ENCODE results near the gene CACNG3.
"Not testable (repeated sequence)": the region's sequence is repeated elsewhere in the genome, so short reads cannot be mapped to it uniquely, and the experiment has no call there.

The CACNG3 gene

GRCh38 chr16:24281466-24281865, 25.3 kb downstream of the CACNG3 start:
- no peak for DNase-seq

DNA sequence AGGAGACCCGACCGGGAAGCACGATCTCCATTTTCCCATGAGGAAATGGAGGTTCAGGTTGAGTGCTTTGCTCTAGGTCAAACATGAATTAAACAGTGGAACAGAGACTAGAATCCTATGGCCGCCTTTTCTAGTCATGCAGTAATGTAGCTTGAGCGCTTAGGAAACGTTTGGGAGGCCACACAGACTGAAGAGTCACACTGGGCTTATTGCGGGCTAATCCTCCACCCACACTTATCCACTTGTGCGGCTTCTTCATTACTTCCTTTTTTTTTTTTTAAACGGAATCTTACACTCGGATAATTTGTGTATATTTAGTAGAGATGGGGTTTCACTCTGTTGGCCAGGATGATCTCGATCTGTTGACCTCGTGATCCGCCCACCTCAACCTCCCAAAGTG, 26.0 kb downstream of the CACNG3 start:
- DNase-seq = no peak

- DNase-seq = no peak
These were observed 30.7 kb downstream of the CACNG3 start for GRCh38 chr16:24286741-24287405.

- DNase-seq = no peak
These were observed 32.4 kb downstream of the CACNG3 start for GRCh38 chr16:24288516-24288915.

DNA sequence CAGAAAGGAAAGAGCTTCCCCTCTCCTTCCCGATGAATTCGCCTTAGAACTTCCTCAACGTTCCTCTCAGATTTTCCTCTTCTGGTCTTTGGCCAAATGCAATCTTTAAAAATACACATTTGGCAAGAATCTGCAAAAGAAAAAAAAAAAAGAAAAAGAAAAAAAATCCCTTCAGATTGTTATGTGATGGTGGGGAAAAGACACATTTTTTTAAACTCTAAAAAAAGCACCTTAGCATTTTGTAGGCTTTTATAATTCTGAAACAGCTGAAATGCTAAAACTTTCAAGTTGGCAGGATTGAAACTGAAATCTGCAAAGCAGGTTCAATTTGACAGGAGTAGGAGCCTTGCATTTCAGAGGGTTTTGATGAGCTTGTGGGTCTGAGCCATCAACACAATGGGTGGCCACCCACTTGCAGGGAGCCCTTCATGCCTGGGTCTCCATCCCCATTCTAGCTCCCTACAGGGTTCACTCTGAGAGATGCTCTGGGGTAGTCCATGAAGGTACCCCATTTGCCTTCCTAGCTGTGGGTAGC, 33.1 kb downstream of the CACNG3 start:
- no peak for DNase-seq

- DNase-seq = no peak
These were observed 35.8 kb downstream of the CACNG3 start for GRCh38 chr16:24291932-24292331.

DNA sequence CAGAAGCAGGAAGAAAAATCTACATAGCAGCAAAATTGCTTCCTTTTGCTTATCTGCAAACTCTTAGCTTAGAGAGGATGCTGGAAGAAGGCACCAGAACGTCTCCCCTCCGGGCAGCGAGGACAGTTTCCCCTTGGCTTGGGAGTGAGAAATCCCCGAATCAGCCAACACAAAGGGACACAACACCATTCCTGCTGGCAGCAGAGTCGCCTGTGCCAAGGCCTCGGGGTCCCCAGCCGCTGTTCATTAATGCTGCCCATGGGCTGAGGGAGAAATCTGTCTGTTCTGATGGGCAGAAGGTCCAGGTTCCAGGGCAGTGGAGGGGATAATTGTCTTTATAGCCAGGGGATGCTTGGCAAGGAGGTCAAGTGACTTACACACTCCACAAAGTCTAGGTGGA, 38.0 kb downstream of the CACNG3 start:
- no peak for DNase-seq

DNA sequence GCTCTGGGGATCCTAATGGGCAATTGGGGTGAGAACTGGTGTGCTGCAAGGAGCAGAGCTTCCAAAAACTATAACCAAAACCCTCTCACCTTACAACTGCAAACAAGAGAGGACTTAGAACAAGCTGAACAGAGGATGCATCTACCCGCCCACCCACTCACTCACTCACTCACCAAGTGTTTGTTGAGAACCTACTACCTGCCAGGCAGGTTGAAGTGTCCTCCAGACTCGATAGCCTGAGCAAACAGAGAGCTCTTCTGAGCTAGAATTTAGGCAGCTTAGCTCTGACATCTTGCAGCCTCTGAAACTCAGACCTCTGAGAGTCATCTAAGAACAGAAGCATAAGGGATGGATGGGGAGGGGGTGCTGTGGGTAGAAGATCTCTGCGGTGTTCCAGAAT, 41.2 kb downstream of the CACNG3 start:
- no peak for DNase-seq

GRCh38 chr16:24298548-24299167, 42.5 kb downstream of the CACNG3 start:
- no peak for DNase-seq

DNA sequence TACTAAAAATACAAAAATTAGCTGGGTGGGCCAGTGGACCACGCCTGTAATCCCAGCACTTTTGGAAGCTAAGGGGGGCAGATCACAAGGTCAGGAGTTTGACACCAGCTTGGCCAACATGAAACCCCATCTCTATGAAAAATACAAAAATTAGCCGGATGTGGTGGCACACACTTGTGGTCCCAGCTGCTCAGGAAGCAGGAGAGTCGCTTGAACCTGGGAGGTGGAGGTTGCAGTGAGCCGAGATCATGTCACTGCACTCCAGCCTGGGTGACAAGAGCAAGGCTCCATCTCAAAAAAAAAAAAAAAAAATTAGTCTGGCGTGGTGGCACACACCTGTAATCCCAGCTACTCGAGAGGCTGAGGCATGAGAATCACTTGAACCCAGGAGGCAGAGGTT, 44.6 kb downstream of the CACNG3 start:
- not testable (repeated sequence) for DNase-seq

DNA sequence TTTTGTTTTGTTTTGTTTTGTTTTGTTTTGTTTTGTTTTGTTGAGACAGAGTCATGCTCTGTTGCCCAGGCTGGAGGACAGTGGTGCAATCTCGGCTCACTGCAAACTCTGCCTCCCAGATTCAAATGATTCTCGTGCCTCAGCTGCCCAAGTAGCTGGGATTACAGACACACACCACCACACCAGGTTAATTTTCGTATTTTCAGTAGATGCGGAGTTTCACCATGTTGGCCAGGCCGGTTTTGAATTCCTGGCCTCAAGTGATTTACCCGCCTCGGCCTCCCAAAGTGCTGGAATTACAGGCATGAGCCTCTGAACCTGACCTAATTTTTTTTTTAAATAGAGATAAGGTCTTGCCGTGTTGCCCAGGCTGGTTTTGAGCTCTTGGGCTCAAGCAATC, 46.5 kb downstream of the CACNG3 start:
- no peak for DNase-seq

DNA sequence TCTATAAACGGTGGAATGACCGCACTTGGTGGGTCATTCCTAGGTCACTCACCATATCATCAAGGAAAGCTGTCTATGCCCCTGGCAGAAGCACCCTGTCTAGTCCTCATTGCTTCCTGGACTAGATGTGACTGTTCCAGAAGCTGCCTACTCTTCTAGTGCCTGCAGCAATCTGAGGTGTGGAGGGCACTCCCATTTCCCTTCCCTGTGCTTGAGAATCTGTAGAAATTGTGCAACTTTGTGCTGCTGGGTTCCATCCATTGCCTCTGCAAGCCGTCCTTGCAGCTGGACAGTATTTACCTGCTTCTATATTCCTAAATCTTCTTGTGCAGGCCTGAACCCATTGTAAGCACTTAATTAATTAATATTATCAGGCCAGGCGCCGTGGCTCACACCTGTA, 52.1 kb downstream of the CACNG3 start:
- no peak for DNase-seq

- DNase-seq = peak; percentile 2
These were observed 53.4 kb downstream of the CACNG3 start for GRCh38 chr16:24309258-24310142.

GRCh38 chr16:24315343-24315742, 59.2 kb downstream of the CACNG3 start:
- DNase-seq = no peak

DNA sequence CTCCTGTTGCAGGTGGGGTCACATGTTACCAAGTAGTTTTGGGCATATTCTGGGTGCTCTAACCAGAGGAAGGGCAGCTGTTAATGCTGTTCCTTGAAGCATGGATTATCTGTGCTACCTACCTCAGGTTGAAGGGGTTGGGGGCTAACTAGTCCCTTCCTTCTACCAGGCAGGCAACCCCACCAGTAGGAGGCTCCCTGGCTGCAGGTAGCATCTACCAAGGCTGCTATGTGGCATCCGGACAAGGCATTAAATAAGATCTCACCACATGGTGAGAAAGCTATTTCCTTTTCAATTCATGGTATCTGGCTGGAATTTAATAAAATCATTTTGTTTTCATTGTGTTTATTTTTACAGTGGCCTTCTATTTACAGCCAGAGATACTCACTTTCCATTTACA, 62.5 kb downstream of the CACNG3 start:
- no peak for DNase-seq

DNA sequence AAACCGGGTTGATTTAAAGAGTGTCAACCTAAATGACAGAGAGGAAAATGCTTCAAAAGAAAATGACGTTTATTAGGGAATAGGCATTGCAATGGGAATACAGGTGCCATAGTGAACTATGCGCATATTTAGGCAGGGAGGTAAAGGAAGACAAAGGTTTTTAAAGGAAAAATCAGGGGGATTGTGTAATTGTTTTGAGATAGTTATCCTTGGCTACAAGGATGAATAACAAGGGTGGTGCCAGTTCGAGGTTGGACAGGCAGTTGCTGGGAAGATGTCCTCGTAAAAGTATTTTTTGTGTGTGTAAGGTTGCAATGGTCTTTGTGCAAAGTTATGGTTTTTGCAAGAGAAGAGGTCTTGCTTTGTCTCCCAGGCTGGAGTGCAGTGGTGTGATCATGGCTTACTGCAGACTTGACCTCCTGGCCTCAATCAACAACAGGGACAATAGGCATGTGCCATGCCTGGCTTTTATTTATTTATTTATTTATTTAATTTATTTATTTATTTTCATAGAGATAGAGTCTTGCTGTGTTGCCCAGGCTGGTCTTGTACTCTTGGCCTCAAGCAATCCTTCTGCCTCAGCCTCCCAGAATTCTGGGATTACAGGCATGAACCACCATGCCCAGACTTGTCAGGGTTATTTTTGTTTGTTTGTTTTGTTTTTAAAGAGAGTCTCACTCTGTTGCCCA, 63.1 kb downstream of the CACNG3 start:
- no peak for DNase-seq

- no peak for DNase-seq
These were observed 66.0 kb downstream of the CACNG3 start for GRCh38 chr16:24322106-24322505.

DNA sequence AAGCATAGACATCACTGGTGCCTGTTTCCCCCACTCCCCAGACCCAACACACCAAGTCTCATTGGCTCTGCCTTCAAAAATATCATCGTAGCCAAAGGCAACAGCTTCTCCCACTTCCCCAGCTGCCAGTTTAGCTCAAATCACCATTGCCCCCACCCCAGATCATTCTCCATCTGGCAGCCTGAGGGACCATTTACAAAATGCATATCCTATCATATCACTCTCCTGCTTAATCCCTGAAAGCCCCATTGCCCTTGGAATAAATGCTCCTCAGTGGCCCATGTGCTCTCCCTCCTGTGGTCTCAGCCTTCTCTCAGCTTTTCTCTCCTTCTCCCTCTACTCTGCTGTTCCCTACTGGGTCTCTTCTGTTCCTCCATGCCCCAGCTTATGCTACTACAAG, 68.3 kb downstream of the CACNG3 start:
- no peak for DNase-seq

DNA sequence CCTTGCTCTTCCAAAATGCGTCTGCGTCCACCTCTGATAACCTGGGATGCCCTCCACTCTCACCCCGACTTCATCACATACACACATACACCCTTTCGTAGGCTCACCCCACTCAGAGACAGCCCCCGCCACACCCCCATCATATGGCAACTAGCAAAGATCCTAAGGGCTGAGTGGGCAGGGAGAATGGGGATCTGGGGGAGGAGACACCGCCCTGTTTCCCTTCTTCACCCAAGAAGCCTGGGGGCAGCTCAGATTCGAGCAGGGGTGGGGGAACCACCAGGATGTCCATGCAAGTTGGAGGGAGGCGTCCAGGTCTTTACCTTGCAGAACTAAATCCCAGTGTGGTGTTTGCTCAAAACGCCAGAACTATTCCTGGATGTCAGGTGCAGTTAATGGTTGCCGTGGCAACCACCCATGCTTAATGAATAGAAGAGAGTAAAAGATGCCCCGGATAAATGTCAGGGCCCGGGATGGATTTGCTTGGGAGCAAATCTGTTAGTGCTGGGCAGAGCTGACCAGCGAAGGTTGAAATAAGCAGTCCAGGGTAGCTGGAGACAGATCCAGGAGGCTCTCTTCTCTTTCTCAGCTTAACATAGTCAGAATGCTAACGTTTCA, 72.8 kb downstream of the CACNG3 start:
- no peak for DNase-seq

DNA sequence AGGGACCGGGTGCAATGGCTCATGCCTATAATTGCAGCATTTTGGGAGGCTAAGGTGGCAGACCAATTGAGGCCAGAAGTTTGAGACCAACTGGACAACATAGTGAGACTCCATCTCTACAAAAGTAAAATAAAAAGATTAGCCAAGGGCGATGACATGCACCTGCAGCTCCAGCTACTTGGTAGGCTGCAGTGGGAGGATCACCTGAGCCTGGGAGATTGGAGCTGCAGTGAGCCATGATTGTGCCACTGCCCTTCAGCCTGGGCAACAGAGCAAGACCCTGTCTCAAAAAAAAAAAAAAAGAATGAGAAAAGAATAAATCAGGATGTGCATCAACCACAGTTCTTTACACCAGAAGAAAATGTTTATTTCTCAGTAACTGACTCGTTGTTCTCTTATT, 76.0 kb downstream of the CACNG3 start:
- no peak for DNase-seq

DNA sequence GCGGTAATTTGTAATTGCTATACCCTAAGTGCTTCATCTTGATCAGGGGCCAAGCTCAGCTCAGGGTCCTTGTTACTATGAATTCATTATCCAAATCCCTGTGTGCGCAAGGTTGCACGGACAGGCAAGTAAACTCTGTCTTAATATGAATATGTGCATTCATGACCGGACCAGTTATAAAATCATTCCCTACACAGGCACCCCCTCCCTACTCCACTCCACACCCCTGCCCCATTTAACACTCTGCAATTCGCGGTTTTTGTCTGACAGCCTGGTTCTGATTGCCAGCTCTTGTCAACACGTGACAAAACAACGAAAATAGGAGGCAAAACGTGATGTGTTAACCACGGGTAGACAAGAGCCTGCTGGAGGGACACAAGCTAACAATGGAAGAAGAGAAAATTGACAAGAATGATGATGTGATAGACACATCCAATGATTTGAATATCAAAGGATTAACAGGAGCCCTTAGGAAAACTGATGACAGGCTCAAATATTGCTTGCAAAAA, 76.5 kb downstream of the CACNG3 start:
- DNase-seq = no peak

DNA sequence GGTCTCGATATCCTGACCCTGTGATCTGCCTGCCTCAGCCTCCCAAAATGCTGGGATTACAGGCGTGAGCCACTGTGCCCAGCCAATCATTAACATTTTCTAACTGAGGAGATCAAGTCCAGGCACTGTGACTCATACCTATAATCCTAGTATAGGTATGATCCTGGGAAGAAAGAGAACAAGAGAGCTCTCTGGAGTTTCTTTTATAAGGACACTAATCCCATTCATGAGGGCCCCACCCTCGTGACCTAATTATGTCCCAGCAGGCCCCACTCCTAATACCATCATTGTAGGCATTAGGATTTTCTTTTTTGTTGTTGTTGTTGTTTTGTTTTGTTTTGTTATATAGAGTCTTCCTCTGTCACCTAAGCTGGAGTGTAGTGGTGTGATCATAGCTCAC, 80.4 kb downstream of the CACNG3 start:
- DNase-seq = no peak
